Panc1 (cell line): ENCODE data around the gene VSTM5.

Experiments used
- POLR2AphosphoS5 ChIP-seq: IDR thresholded peaks from 2 replicates; pipeline ENCODE4 v1.6.1; 2012; ENCODE audit warnings: mild to moderate bottlenecking, low read depth, low read length, moderate library complexity
- REST ChIP-seq, 2 experiments: IDR thresholded peaks; 2 replicates each; pipeline ENCODE4 v1.6.1; 2011 to 2012; ENCODE audit warnings: low read depth in 2 of 2, control low read depth in 1 of 2, low read length in 1 of 2, mild to moderate bottlenecking in 1 of 2, moderate library complexity in 1 of 2; ENCODE audit not compliant: insufficient read depth in 1 of 2
- SIN3A ChIP-seq: IDR thresholded peaks from 2 replicates; pipeline ENCODE4 v1.6.1; 2012; ENCODE audit warnings: low read depth, mild to moderate bottlenecking, low read length, moderate library complexity, borderline replicate concordance; ENCODE audit not compliant: insufficient read depth
- TF ChIP-seq, protein P1 (sequence below): fragments of 450-650 bp; IDR thresholded peaks from 2 replicates; pipeline ENCODE4 v1.5.1; 2017; ENCODE audit warnings: mild to moderate bottlenecking

- TF ChIP-seq POLR2AphosphoS5 (no peak), SIN3A (no peak), REST (IDR thresholded peaks at IDR 0.05; ENCODE audit: insufficient read depth in 1 of 2, low read depth in 2 of 2, low read length in 1 of 2) (no peak)
- TF ChIP-seq, protein P1, sequence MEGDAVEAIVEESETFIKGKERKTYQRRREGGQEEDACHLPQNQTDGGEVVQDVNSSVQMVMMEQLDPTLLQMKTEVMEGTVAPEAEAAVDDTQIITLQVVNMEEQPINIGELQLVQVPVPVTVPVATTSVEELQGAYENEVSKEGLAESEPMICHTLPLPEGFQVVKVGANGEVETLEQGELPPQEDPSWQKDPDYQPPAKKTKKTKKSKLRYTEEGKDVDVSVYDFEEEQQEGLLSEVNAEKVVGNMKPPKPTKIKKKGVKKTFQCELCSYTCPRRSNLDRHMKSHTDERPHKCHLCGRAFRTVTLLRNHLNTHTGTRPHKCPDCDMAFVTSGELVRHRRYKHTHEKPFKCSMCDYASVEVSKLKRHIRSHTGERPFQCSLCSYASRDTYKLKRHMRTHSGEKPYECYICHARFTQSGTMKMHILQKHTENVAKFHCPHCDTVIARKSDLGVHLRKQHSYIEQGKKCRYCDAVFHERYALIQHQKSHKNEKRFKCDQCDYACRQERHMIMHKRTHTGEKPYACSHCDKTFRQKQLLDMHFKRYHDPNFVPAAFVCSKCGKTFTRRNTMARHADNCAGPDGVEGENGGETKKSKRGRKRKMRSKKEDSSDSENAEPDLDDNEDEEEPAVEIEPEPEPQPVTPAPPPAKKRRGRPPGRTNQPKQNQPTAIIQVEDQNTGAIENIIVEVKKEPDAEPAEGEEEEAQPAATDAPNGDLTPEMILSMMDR: no peak
Measured at GRCh38 chr11:93773601-93774200, 76.7 kb downstream of the VSTM5 start.
